SU-DHL-6 (cell line): Measurements from ENCODE around the gene CUEDC1.

ENCODE experiments used
- H2AFZ ChIP-seq: fragments of 200-600 bp; sonication (generic); 2 replicates; pipeline ENCODE4 v1.6.1; 2014; ENCODE audit warnings: low read depth, mild to moderate bottlenecking, moderate library complexity, mixed read lengths, antibody characterized with exemption, low read length; ENCODE audit not compliant: severe bottlenecking
- H3F3A ChIP-seq: fragments of 200-600 bp; shearing (Covaris generic); 2 replicates; pipeline ENCODE4 v1.6.0; 2016; ENCODE audit warnings: antibody characterized with exemption, mild to moderate bottlenecking; ENCODE audit not compliant: insufficient read depth
- H3K27ac ChIP-seq: fragments of 200-600 bp; sonication (generic); 2 replicates; pipeline ENCODE4 v1.5.1; 2016; ENCODE audit warnings: low read depth, mild to moderate bottlenecking, low read length, moderate library complexity, mixed read lengths
- H3K27me3 ChIP-seq: fragments of 200-600 bp; sonication (generic), shearing (Covaris generic); 2 replicates; pipeline ENCODE4 v1.6.0; 2014; ENCODE audit warnings: mild to moderate bottlenecking, low read length
- H3K36me3 ChIP-seq: fragments of 200-600 bp; sonication (generic); 2 replicates; pipeline ENCODE4 v1.6.1; 2014; ENCODE audit warnings: mild to moderate bottlenecking, low read length, mixed read lengths
- H3K4me2 ChIP-seq: fragments of 300-600, 200-600 bp; shearing (Covaris generic), sonication (generic); 2 replicates; pipeline ENCODE4 v1.6.0; 2014; ENCODE audit warnings: low read length, low read depth, mild to moderate bottlenecking; ENCODE audit not compliant: poor library complexity, severe bottlenecking
- H3K4me3 ChIP-seq: fragments of 200-600 bp; sonication (generic); 2 replicates; pipeline ENCODE4 v1.5.1; 2014; ENCODE audit warnings: antibody characterized with exemption, low read length, mild to moderate bottlenecking, mixed read lengths; ENCODE audit not compliant: insufficient read depth, poor library complexity, severe bottlenecking
- H3K79me2 ChIP-seq: fragments of 200-600 bp; sonication (generic); 2 replicates; pipeline ENCODE4 v1.6.1; 2014; ENCODE audit warnings: mild to moderate bottlenecking, low read length, moderate library complexity; ENCODE audit not compliant: insufficient read depth
- H3K9ac ChIP-seq: fragments of 200-600 bp; sonication (generic); 2 replicates; pipeline ENCODE4 v1.7.0; 2014; ENCODE audit warnings: mild to moderate bottlenecking, low read length
- H3K9me2 ChIP-seq: fragments of 200-600 bp; sonication (generic); replicated peaks from 2 replicates; pipeline ENCODE4 v1.6.1; 2014; ENCODE audit warnings: low read length; ENCODE audit not compliant: insufficient read depth
- H3K9me3 ChIP-seq: fragments of 200-600 bp; sonication (generic); 2 replicates; pipeline ENCODE4 v1.6.1; 2014; ENCODE audit warnings: low read length, mixed read lengths; ENCODE audit not compliant: insufficient read depth
- H4K20me1 ChIP-seq: fragments of 200-600 bp; sonication (generic); 2 replicates; pipeline ENCODE4 v1.6.1; 2014; ENCODE audit warnings: low read depth, mild to moderate bottlenecking, antibody characterized with exemption, low read length, moderate library complexity, mixed read lengths
- EZH2phosphoT487 ChIP-seq: fragments of 200-600 bp; sonication (generic), shearing (Covaris generic); conservative IDR thresholded peaks from 2 replicates; pipeline ENCODE4 v1.6.1; 2018; ENCODE audit warnings: mild to moderate bottlenecking, antibody characterized with exemption, low read length, moderate library complexity, mixed read lengths
- TF ChIP-seq, protein P1 (sequence below): fragments of 200-600 bp; sonication (generic); IDR thresholded peaks from one replicate; pipeline ENCODE4 v1.5.1; 2017; ENCODE audit warnings: antibody characterized with exemption, mild to moderate bottlenecking, low read length, moderate library complexity; ENCODE audit not compliant: insufficient read depth, poor library complexity, severe bottlenecking

Gene CUEDC1

DNA sequence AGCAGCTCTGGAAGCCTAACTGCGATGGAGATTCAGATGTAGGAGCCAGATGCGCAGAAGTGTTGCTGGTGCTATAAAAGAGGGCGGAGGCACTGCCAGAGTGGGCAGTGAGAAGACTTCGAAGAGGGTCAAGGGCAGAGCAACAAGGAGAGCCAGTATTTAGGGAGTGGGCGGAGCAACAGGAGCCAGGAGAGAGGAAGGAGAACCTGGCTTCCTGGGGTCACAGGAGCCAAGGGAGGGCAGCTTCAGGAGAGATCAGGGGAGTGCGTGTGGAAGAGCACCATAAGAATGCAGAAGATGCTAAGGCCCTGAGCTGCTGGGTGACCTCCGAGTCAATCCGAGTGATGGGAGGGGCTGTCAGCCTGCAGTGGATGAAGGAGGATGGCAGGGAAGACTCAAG lies 90.9 kb downstream of the CUEDC1 start:
- Histone ChIP-seq H3K9me2 (no peaks in the 10 kb centered on the region), H4K20me1 (no peaks in the 10 kb centered on the region), H3K27ac (no peak overlapping the region), H3K4me2 (no peak overlapping the region), H3K36me3 (no peaks in the 10 kb centered on the region), H3K79me2 (no peaks in the 10 kb centered on the region), H3K4me3 (no peak overlapping the region), H3F3A (no peaks in the 10 kb centered on the region), H3K9me3 (no peaks in the 10 kb centered on the region), H2AFZ (no peak overlapping the region), H3K27me3 (no peaks in the 10 kb centered on the region), H3K9ac (no peak overlapping the region)
- TF ChIP-seq EZH2phosphoT487 = no peak

DNA sequence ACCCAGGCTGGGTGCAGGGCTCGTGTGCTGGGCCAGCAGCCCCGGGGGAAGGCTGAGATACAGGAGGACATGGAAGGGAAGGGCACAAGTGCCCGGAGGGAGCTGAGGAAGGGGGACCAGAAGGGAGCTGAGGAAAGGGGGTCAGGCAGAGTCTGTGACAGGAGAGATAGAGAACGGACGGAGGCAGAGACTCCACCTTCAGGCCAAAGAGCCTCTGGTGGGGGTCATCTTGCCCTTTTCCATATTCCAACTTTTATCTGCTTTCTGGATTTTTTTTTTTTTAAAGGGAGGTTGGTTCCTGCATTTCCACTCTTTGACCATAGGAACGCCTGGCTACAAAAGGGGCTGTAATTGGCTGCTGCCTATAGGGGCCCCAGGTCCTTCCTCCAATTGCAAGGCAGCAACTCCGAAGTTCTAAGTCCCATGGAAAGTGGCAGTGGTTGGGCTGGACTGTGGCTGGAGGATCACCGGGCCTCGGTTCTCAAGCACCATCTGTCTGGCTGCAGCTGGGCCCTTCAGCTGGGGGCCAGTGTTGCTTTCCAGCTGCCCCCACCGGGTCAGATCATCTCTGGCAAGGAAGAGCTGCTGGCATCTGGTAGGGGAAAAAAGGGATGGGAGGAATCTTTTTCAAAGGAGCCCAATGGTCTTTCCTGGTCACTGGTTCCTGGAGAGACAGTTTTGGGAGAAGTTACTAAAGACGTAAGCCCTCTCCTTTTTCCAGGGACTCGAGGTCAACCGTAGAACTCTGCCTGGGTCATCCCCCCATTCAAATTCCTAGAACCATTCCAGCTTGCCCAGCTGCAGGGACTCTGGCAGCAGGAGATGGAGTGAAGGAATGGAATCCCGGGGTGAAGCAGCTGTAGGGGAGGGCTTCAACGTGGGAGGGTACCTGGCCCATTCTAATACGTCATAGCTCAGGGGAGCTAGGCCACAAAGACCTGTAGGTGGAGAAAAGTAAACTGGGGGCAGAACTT lies 92.2 kb downstream of the CUEDC1 start:
- Histone ChIP-seq H3K27ac (no peak overlapping the region), H3K9me2 (no peaks in the 10 kb centered on the region), H3K4me3 (no peak overlapping the region), H3K36me3 (no peaks in the 10 kb centered on the region), H3K9me3 (no peaks in the 10 kb centered on the region), H3K9ac (no peak overlapping the region), H3K27me3 (no peaks in the 10 kb centered on the region), H3K4me2 (no peak overlapping the region), H2AFZ (no peak overlapping the region), H4K20me1 (no peaks in the 10 kb centered on the region), H3K79me2 (no peaks in the 10 kb centered on the region), H3F3A (no peaks in the 10 kb centered on the region)
- TF ChIP-seq, protein P1, sequence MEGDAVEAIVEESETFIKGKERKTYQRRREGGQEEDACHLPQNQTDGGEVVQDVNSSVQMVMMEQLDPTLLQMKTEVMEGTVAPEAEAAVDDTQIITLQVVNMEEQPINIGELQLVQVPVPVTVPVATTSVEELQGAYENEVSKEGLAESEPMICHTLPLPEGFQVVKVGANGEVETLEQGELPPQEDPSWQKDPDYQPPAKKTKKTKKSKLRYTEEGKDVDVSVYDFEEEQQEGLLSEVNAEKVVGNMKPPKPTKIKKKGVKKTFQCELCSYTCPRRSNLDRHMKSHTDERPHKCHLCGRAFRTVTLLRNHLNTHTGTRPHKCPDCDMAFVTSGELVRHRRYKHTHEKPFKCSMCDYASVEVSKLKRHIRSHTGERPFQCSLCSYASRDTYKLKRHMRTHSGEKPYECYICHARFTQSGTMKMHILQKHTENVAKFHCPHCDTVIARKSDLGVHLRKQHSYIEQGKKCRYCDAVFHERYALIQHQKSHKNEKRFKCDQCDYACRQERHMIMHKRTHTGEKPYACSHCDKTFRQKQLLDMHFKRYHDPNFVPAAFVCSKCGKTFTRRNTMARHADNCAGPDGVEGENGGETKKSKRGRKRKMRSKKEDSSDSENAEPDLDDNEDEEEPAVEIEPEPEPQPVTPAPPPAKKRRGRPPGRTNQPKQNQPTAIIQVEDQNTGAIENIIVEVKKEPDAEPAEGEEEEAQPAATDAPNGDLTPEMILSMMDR = no peak
- no peak for TF ChIP-seq EZH2phosphoT487

DNA sequence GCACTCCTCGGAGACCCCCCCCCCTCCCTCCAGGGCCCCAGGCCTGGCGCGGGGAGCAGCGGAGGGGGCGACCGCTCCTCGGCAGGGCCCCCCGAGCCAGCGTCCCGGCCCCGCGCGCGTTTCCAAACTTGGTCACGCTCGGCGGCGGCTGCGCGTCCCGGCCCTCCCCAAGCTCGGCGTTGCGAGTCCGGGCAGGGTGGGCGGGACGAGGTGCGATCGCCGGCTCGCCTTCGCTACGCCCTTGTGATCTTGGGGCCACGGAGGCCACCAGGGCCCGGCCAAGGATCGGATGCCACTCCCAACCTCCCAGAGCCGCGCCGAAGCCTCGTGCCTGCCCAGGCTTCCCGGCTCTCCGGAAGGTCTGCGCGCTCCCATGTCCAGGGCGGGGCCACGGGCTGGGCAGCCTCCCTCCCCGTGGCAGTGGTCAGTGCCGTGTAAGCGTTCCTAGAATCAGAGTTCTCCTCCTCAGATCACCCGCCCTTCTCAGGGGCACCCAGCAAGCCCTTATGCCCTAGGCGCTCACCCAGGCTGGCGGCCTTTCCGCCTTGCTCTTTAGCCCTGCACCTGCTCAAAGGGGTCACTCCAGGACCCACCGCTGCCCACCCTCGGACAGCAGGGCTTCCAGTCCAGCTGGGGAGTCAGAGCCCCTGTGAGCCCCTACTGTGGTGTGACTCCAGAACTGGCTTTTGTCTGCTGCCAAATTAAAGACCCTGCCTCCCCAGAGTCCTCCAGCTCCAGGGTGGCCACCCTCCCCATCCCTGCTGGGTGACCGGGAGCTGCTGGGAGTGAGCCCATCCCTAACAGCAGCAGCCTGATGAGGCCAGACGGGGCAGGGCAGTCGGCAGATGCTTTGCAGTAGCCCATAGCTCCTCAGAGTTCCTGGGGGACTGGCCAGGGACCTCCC lies 93.2 kb downstream of the CUEDC1 start:
- no peaks in the 10 kb centered on the region for H3K9me3 ChIP-seq
- no peak overlapping the region for H3K4me2 ChIP-seq
- no peak overlapping the region for H2AFZ ChIP-seq
- no peaks in the 10 kb centered on the region for H3K79me2 ChIP-seq
- H4K20me1 ChIP-seq = no peaks in the 10 kb centered on the region
- no peaks in the 10 kb centered on the region for H3F3A ChIP-seq
- TF ChIP-seq EZH2phosphoT487 = no peak
- TF ChIP-seq, protein P1 = no peak
- no peaks in the 10 kb centered on the region for H3K36me3 ChIP-seq
- H3K27me3 ChIP-seq = no peaks in the 10 kb centered on the region
- no peaks in the 10 kb centered on the region for H3K9me2 ChIP-seq
- H3K9ac ChIP-seq = no peak overlapping the region
- no peak overlapping the region for H3K4me3 ChIP-seq
- H3K27ac ChIP-seq = no peak overlapping the region
